Mesodermal cell (in vitro differentiated cells): ENCODE results near the gene MYO15A.

Experiments used
- H3K27ac ChIP-seq: 2 replicates; pipeline ENCODE4 v1.7.0; 2013; ENCODE audit warnings: mild to moderate bottlenecking, low read depth, low read length, moderate library complexity; ENCODE audit not compliant: severe bottlenecking
- H3K36me3 ChIP-seq: 2 replicates; pipeline ENCODE4 v1.7.1; 2013; ENCODE audit warnings: mild to moderate bottlenecking, low read length, moderate library complexity; ENCODE audit not compliant: control insufficient read depth, insufficient read depth
- H3K4me1 ChIP-seq: one replicate; pipeline ENCODE4 v1.7.1; 2013; ENCODE audit warnings: mild to moderate bottlenecking, low read length; ENCODE audit not compliant: insufficient read depth, control insufficient read depth, poor library complexity, severe bottlenecking
- H3K4me3 ChIP-seq: 2 replicates; pipeline ENCODE4 v1.7.0; 2013; ENCODE audit warnings: low read length, control low read depth, mild to moderate bottlenecking; ENCODE audit not compliant: insufficient read depth, poor library complexity, severe bottlenecking; ENCODE audit errors: extremely low read depth
- H3K9me3 ChIP-seq: 2 replicates; pipeline ENCODE4 v1.7.1; 2013; ENCODE audit warnings: mild to moderate bottlenecking, low read length, moderate library complexity; ENCODE audit not compliant: control insufficient read depth
- WGBS, 2 experiments: methylation state at CpG; one replicate each; pipeline ENCODE4 v1.1.5; 2013; ENCODE audit warnings: missing lambda C conversion rate in 2 of 2; ENCODE audit not compliant: insufficient coverage in 2 of 2; 5-methylcytosine and 5-hydroxymethylcytosine counted together

The MYO15A gene

DNA sequence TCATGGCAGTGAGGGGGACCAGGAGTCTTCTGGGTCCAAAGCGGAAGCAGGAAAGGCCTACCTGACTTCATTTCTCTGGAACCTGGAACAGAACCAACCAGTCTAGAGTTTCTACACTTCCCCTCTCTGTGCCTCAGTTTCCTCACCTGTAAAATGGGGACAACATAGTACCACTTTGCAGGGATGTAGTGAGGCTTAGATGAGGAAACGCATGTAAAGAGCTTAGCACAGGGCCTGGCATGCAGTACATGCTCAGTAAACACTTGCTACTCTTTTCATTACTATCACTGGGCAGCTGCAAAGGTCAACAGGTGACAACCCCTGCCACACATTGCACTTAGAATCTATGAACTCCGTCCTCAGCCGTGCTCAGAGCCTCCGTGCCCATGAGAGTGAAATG, 24.2 kb downstream of the MYO15A start:
- Histone ChIP-seq H3K4me1 (no peaks in the 10 kb centered on the region), H3K27ac (no peak overlapping the region), H3K36me3 (no peaks in the 10 kb centered on the region), H3K9me3 (no peaks in the 10 kb centered on the region), H3K4me3 (no peak overlapping the region)
- 91% methylated on average over 4 of the region's 5 CpGs for WGBS, 2 experiments

- H3K4me1 ChIP-seq, result no peaks in the 10 kb centered on the region
- H3K27ac ChIP-seq, result no peak overlapping the region
- H3K9me3 ChIP-seq, result no peaks in the 10 kb centered on the region
- 85 to 91% methylated on average over 18 to 19 of the region's 19 CpGs for WGBS, 2 experiments
- no peak overlapping the region for H3K4me3 ChIP-seq
- H3K36me3 ChIP-seq, result no peaks in the 10 kb centered on the region
Observed at GRCh38 chr17:18136357-18136756, 27.8 kb downstream of the MYO15A start.

- Histone ChIP-seq H3K36me3 (no peaks in the 10 kb centered on the region), H3K4me1 (no peaks in the 10 kb centered on the region), H3K27ac (no peak overlapping the region), H3K9me3 (no peaks in the 10 kb centered on the region), H3K4me3 (no peak overlapping the region)
- 79 to 92% methylated on average over 5 to 7 of the region's 8 CpGs for WGBS, 2 experiments
Observed at GRCh38 chr17:18138065-18138749, 29.7 kb downstream of the MYO15A start.

DNA sequence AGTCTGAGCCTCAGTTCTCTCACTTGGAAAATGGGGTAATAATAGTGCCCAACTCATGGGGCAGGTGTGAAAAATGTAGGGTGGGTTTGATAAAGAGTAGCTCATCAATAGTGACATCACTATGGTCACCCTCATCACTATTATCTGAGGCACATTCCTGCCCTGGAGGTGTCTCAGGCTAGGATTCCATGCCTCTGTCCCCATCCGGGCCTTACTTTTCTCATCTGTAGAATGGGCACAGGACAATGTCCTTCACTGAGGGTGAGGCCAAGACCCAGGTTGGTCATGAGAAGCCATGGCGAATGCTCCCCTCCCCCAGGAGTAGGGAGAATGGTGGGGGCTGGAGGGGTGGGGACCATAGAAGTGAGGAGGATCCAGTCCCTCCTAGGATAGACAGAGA, 30.5 kb downstream of the MYO15A start:
- Histone ChIP-seq H3K36me3 (no peaks in the 10 kb centered on the region), H3K4me3 (no peak overlapping the region), H3K9me3 (no peaks in the 10 kb centered on the region), H3K27ac (no peak overlapping the region), H3K4me1 (no peaks in the 10 kb centered on the region)
- WGBS, 2 experiments, result 92 to 100% methylated on average over 2 of the region's 2 CpGs

DNA sequence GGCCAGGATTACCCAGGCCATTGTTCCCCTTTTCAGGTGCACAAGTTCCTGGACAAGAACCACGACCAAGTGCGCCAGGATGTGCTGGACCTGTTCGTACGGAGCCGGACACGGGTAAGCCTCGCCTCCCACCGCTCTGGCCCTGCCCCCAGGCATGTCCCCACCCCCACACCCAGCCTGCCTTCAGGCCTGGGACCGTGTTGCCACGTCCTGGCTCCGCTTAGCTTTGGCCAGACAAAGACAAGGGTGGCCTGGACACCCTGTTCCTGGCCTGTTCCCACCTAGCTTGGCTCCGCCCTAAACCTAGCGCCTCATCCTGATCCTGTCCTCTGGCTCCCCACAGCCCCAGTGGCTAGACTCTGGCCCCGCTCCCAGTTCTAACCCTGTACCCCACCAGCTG, 30.9 kb downstream of the MYO15A start:
- no peak overlapping the region for H3K4me3 ChIP-seq
- H3K9me3 ChIP-seq, result no peaks in the 10 kb centered on the region
- H3K4me1 ChIP-seq, result no peaks in the 10 kb centered on the region
- no peak overlapping the region for H3K27ac ChIP-seq
- no peaks in the 10 kb centered on the region for H3K36me3 ChIP-seq
- WGBS, 2 experiments, result 83 to 87% methylated on average over 6 to 14 of the region's 14 CpGs

DNA sequence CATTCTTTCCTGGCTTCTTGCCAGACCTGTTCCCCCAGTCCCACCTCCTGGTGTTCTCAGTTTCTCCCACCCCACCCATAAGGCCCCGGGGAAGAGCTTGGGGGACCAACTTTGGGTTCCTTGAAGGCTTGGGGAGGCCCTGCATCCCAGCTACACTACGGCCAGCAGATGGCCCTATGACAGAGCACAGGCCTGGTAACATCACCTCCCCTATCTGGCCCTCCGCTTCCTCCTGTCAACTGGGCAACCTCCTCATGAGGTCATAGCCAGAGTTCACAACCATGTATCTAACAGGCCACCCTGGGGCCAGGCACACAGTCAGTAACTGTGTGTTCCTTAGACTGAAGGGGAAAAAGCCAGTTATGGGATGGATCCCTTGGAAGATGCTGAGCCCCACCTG, 31.4 kb downstream of the MYO15A start:
- H3K4me3 ChIP-seq, result no peak overlapping the region
- H3K4me1 ChIP-seq, result no peaks in the 10 kb centered on the region
- no peaks in the 10 kb centered on the region for H3K9me3 ChIP-seq
- WGBS, 2 experiments, result 78 to 100% methylated on average over 1 of the region's 3 CpGs
- H3K36me3 ChIP-seq, result no peaks in the 10 kb centered on the region
- H3K27ac ChIP-seq, result no peak overlapping the region

- Histone ChIP-seq H3K4me1 (no peaks in the 10 kb centered on the region), H3K4me3 (no peak overlapping the region), H3K36me3 (no peaks in the 10 kb centered on the region), H3K9me3 (no peaks in the 10 kb centered on the region), H3K27ac (no peak overlapping the region)
- WGBS, 2 experiments, result 71 to 100% methylated on average over 1 to 2 of the region's 3 CpGs
Observed at GRCh38 chr17:18140648-18141047, 32.1 kb downstream of the MYO15A start.

GRCh38 chr17:18141210-18141803, 32.8 kb downstream of the MYO15A start:
- Histone ChIP-seq H3K27ac (no peak overlapping the region), H3K9me3 (no peaks in the 10 kb centered on the region), H3K36me3 (no peaks in the 10 kb centered on the region), H3K4me1 (no peaks in the 10 kb centered on the region), H3K4me3 (no peak overlapping the region)
- 65 to 67% methylated on average over 3 to 5 of the region's 9 CpGs for WGBS, 2 experiments

GRCh38 chr17:18142417-18142816, 33.9 kb downstream of the MYO15A start:
- H3K9me3 ChIP-seq, result no peaks in the 10 kb centered on the region
- H3K36me3 ChIP-seq, result no peaks in the 10 kb centered on the region
- 93 to 100% methylated on average over 2 to 3 of the region's 3 CpGs for WGBS, 2 experiments
- H3K27ac ChIP-seq, result no peak overlapping the region
- no peak overlapping the region for H3K4me3 ChIP-seq
- H3K4me1 ChIP-seq, result no peaks in the 10 kb centered on the region

DNA sequence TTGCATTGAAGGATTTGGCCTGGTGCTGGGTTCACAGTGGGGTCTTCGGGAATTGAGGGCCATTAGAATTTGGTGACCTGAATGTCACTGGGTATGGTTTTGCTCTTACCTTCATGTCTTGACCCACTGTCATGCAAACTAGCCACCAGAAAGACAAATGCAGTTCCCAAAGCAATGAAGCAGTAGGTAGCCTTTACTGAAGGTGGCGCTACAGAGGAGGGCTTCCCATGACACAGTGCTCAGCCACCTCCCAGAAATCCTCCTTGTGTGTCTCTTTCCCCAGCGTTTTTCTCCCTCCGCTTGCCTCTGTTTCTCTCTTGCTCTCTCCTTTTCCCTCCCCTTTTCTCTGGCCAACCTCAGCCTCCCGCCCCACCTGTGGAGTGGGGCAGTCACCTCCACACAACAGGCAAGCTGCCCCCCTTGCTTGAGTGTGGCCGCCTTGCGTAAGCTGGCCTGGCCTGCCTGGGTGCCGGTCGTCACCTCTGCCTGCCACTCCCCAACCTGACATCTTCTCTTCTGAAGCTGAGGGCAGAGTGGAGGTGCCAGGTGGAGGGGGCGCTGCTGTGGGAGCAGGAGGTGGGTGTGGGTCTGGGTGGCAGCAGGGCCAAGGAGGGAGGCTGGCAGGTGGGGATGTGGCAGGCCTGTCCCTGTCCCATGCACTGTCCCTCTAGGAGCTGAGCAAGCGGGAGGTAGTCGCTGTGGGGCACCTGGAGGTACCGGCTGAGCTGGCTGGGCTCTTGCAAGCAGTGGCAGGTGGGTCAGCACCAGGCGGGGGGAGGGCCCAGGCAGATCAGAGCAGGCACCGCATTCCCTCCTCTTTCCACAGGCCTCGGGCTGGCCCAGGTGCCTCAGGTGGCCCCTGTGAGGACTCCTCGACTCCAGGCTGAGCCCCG, 34.7 kb downstream of the MYO15A start:
- H3K4me1 ChIP-seq, result no peaks in the 10 kb centered on the region
- no peaks in the 10 kb centered on the region for H3K9me3 ChIP-seq
- no peak overlapping the region for H3K27ac ChIP-seq
- no peak overlapping the region for H3K4me3 ChIP-seq
- no peaks in the 10 kb centered on the region for H3K36me3 ChIP-seq
- WGBS, 2 experiments, result 68 to 75% methylated on average over 13 to 16 of the region's 18 CpGs
